ENCODE measurements around the gene TMPRSS6. TPM values are rescaled to one million over a fixed set of nuclear protein-coding genes. Genes with fewer than 3 reads are reported as not detected.

TMPRSS6 gene
- total RNA-seq, 1 donor from 2014 or later, result not detected

DNA sequence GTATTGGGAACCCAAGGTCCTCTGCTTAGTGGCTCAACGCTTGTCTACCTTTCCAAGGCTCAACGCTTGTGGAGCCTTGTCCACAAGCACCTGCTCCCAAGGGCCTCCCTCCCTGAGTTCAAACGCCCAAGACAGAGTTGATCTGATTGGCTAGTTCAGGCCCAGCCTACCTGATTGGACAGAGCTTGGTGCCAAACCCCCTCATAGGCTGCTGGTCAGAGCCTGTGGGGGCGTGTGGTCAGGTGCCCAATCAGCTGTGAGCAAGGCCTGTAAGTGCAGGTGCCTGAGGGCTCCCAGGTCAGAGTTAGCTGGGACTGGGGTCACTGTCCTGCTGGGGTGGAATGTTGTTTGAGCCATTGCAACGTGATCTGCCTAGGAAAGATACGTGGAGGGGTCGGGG, 16.9 kb upstream of the TMPRSS6 start:
- Histone ChIP-seq H3K4me3 (no peak overlapping the region), H3K4me1 (no peaks in the 10 kb centered on the region), H3K9me3 (replicated peaks) (no peaks in the 10 kb centered on the region), H3K27me3 (ENCODE audit: low read depth) (peaks cover 81% of the 10 kb centered on the region), H3K27ac (replicated peaks) (no peak overlapping the region), H3K36me3 (no peaks in the 10 kb centered on the region)
- TF ChIP-seq, protein P1, sequence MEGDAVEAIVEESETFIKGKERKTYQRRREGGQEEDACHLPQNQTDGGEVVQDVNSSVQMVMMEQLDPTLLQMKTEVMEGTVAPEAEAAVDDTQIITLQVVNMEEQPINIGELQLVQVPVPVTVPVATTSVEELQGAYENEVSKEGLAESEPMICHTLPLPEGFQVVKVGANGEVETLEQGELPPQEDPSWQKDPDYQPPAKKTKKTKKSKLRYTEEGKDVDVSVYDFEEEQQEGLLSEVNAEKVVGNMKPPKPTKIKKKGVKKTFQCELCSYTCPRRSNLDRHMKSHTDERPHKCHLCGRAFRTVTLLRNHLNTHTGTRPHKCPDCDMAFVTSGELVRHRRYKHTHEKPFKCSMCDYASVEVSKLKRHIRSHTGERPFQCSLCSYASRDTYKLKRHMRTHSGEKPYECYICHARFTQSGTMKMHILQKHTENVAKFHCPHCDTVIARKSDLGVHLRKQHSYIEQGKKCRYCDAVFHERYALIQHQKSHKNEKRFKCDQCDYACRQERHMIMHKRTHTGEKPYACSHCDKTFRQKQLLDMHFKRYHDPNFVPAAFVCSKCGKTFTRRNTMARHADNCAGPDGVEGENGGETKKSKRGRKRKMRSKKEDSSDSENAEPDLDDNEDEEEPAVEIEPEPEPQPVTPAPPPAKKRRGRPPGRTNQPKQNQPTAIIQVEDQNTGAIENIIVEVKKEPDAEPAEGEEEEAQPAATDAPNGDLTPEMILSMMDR (IDR thresholded peaks at IDR 0.05; ENCODE audit: borderline replicate concordance), result no peak
- DNase-seq, result no peak
- intact Hi-C loops (cut with micrococcal nuclease), result no loop called here

DNA sequence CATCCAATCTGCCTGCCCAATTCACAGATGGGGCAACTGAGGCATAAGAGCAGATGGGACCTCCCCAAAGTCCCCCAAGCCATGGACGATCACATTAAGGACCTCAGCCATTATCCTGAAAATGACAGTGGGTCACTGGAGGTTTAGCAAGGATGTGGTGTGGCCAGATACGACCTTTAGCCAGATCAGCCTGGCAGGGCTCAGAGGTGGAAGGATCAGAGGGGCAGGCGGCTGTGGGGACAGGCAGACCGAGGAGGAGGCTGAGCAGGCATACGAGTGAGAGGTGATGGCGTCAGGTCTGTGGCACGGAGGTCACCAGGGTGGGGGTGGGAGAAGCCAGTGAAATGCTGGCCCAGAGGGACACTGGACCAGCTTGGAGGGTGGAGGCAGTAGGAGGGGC, 14.1 kb upstream of the TMPRSS6 start:
- no peak overlapping the region for H3K4me3 ChIP-seq
- TF ChIP-seq, protein P1 (IDR thresholded peaks at IDR 0.05; ENCODE audit: borderline replicate concordance), result no peak
- no peak overlapping the region for H3K27ac ChIP-seq (replicated peaks)
- intact Hi-C loops (cut with micrococcal nuclease), result no loop called here
- no peaks in the 10 kb centered on the region for H3K36me3 ChIP-seq
- H3K27me3 ChIP-seq (ENCODE audit: low read depth), result peaks cover 84% of the 10 kb centered on the region
- no peak for DNase-seq
- H3K9me3 ChIP-seq (replicated peaks), result no peaks in the 10 kb centered on the region
- H3K4me1 ChIP-seq, result no peaks in the 10 kb centered on the region

DNA sequence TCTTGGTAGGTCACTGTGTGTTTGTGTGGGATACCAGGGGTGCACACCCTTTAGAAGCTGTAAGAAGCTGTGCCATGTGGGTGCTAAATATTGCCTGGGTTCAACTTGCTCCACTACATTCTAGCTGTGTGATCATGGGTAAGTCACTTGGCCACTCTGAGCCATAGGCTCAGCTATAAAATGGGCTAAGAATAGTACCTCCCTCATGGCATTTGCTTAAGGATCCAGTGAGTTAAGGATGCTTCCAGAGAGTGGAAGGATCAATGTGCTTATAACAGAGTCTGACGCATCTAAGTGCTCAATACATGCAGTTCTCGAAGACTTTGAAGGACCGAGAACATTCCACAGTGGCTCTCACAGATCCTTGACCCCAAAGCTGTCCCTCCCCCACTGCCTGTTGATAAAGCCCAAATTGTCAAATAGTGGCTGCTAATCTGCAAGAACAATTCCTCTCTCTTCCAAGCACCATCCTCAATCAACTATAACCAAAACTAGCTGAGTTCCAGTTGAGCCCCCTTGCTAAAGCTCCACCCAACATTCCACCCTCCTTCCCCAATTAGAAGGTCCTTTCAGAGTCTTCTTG, 13.2 kb upstream of the TMPRSS6 start:
- Histone ChIP-seq H3K27ac (replicated peaks) (no peak overlapping the region), H3K36me3 (no peaks in the 10 kb centered on the region), H3K4me3 (no peak overlapping the region), H3K4me1 (no peaks in the 10 kb centered on the region), H3K27me3 (ENCODE audit: low read depth) (peaks cover 76% of the 10 kb centered on the region), H3K9me3 (replicated peaks) (no peaks in the 10 kb centered on the region)
- TF ChIP-seq, protein P1 (IDR thresholded peaks at IDR 0.05; ENCODE audit: borderline replicate concordance), result no peak
- DNase-seq, result no peak
- intact Hi-C loops (cut with micrococcal nuclease), result no loop called here

DNA sequence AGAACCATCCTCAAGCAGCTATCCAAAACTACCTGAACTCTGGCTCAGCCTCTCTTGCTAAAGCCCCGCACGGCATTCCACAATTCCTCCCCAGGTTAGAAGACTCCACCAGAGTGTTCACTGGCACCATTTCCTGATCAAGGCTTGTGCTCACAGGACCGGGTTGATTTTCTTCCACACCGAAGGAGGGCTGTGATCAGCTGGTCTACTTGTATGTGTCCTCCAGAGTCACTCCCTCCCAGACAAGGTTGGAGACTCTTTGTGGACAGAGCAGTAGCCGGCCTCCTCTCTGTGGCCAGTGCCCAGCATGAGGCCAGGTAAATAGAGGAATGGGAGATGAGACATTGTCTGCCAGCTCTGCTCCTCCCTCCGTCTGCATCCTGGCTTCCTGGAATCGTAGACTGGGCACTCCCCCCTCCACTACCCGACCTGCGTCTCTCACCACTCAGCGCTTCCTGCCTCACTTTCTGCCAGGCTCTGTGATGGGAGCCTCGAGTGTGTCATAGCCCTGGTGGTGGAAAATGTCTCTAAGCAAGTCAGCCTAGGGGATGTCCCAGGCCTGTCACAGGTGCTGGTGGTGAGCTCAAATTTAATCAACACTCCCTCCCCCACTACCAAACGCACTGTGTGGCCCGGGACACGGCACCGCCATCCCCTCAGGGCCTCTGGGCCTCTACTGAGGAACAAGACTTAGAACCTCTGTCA, 12.5 kb upstream of the TMPRSS6 start:
- no peaks in the 10 kb centered on the region for H3K9me3 ChIP-seq (replicated peaks)
- no peaks in the 10 kb centered on the region for H3K4me1 ChIP-seq
- H3K36me3 ChIP-seq, result no peaks in the 10 kb centered on the region
- no peak overlapping the region for H3K4me3 ChIP-seq
- H3K27ac ChIP-seq (replicated peaks), result no peak overlapping the region
- TF ChIP-seq, protein P1 (IDR thresholded peaks at IDR 0.05; ENCODE audit: borderline replicate concordance), result no peak
- intact Hi-C loops (cut with micrococcal nuclease), result no loop called here
- no peak for DNase-seq
- peaks cover 74% of the 10 kb centered on the region for H3K27me3 ChIP-seq (ENCODE audit: low read depth)

DNA sequence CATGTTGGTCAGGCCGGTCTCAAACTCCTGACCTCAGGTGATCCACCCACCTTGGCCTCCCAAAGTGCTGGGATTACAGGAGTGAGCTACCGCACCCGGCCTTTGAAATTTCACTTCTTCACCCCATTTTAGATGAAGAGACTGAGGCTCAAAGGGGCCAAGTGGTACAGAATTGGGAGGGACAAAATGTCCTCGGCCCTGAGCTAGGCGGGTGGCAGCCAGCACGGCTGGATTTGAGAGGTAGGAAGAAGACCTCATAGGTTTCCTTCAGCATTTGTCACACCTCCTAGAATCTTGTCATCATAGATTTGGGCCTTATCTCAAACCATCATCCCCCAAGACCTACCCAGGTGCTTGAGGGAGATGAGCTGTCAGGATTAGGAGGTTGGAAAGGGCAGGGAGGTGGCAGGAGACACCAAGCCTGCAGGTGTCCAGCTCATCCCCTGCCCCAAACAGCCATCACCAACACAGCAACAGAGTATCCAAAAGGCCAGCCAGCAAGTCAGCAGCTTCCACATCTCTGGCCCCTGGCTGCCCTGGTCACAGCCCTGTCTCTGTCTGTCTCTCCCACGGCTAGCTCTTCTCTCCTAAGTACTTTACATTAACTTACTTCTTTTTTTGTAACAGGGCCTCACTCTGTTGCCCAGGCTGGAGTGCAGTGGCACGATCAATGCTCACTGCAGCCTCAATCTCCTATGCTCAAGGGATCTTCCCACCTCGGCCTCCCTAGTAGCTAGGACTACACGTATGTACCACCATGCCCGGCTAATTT, 11.2 kb upstream of the TMPRSS6 start:
- Histone ChIP-seq H3K36me3 (no peaks in the 10 kb centered on the region), H3K27ac (replicated peaks) (no peak overlapping the region), H3K27me3 (ENCODE audit: low read depth) (peaks cover 68% of the 10 kb centered on the region), H3K9me3 (replicated peaks) (no peaks in the 10 kb centered on the region), H3K4me3 (no peak overlapping the region), H3K4me1 (no peaks in the 10 kb centered on the region)
- no peak for DNase-seq
- TF ChIP-seq, protein P1 (IDR thresholded peaks at IDR 0.05; ENCODE audit: borderline replicate concordance), result no peak
- intact Hi-C loops (cut with micrococcal nuclease), result no loop called here
